Naive B cell (primary cell): ENCODE results near the gene SLC4A4. TPM values are rescaled to one million over a fixed set of nuclear protein-coding genes. Genes with fewer than 3 reads are reported as not detected.

Source experiments
- ATAC-seq, 2 donors: fragments of 150-1000 bp; cut with Tn5 transposase; 2 replicates each; pipeline ENCODE4 v1.10.0; 2021; ENCODE audit warnings: low read depth in 2 of 2, mild to moderate bottlenecking in 2 of 2, moderate library complexity in 2 of 2
- DNase-seq: peaks from one replicate; pipeline ENCODE4 v3.0.0; 2022
- H3K27ac Mint-ChIP-seq, 6 donors: one replicate each; pipeline ENCODE4 v1.8.0; 2020 to 2022; ENCODE audit warnings: mild to moderate bottlenecking in 6 of 6, mixed read lengths in 6 of 6, moderate library complexity in 5 of 6, inconsistent platforms in 2 of 6
- H3K27me3 Mint-ChIP-seq, 3 donors: one replicate each; pipeline ENCODE4 v1.8.0; 2021 to 2022; ENCODE audit warnings: mixed read lengths in 3 of 3, mild to moderate bottlenecking in 1 of 3
- H3K36me3 Mint-ChIP-seq, 2 donors: one replicate each; pipeline ENCODE4 v1.8.0; 2020 to 2022; ENCODE audit warnings: mixed read lengths in 2 of 2, inconsistent platforms in 1 of 2, mild to moderate bottlenecking in 1 of 2
- H3K4me1 Mint-ChIP-seq, 3 donors: one replicate each; pipeline ENCODE4 v1.8.0; 2020 to 2022; ENCODE audit warnings: mixed read lengths in 3 of 3, inconsistent platforms in 1 of 3, mild to moderate bottlenecking in 1 of 3, moderate library complexity in 1 of 3
- H3K4me3 Mint-ChIP-seq, 8 donors: one replicate each; pipeline ENCODE4 v1.8.0; 2020 to 2022; ENCODE audit warnings: mild to moderate bottlenecking in 8 of 8, mixed read lengths in 8 of 8, moderate library complexity in 8 of 8, inconsistent platforms in 2 of 8
- H3K9me3 Mint-ChIP-seq, 7 donors: one replicate each; pipeline ENCODE4 v1.8.0; 2020 to 2022; ENCODE audit warnings: mixed read lengths in 7 of 7, mild to moderate bottlenecking in 5 of 7, inconsistent platforms in 2 of 7, moderate library complexity in 1 of 7
- polyA plus RNA-seq, 6 donors: library from polyadenylated mRNA; unstranded; fragments of 300-500 nt; fragmentation: Illumina TruSeq; gene quantifications; one replicate each; pipeline ENCODE4 v1.2.3, GENCODE V29; 2021; ENCODE audit warnings: low read depth in 6 of 6

Gene SLC4A4
- polyA plus RNA-seq, 6 donors from 2014 or later = not detected

DNA sequence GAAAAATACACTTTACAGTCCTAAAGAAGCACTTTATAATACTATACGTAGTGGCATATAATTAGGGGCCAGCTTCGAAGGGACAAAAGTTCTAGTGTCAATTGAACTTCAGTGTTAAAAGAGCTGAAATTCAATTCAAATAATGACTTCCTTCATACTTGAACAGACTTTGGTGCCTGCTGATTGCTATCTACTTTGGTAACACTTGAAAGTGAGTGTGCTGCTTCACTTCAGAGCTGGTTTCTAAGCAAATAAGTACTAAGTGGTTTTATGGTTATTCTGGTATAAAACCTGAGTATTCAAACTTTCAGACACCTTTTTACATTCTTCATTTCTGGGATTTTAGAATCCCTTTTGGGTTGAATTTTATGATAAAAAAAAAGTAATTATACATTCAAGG, 107.0 kb downstream of the SLC4A4 start:
- Mint-ChIP-seq H3K4me3 (no peak overlapping the region), H3K36me3 (no peaks in the 10 kb centered on the region), H3K9me3 (no peaks in the 10 kb centered on the region), H3K27ac (no peak overlapping the region), H3K4me1 (no peaks in the 10 kb centered on the region), H3K27me3 (no peaks in the 10 kb centered on the region)
- no peak for ATAC-seq
- no peak for DNase-seq

DNA sequence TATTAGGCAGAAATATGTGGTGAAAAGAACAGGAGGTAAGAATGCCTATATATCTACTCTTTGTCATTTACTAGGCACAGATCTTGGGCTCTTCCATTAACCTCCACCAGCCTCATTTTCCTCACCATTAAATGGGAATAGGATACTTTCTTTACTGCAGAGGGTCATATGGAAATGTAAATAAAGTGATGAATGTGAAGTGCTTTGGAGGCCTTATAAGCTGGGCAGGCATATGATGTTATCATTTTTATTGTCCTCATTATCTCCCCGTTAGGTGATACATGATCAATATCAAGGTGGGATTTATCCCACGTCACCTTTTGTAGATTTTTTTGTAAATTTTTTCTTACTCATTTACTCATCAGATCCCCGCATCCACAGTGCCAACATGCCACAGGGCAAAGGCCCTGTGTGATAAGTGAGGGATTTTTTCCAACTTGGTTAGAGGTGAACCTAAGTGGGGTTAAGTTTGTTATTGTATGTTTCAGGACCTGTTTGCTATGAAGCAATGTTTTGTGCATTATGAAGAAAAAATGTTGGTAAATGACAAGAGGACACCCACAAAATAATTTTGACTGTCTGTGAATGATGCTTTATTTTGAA, 107.8 kb downstream of the SLC4A4 start:
- ATAC-seq (no peak), DNase-seq (no peak)
- H3K4me1 Mint-ChIP-seq = no peaks in the 10 kb centered on the region
- H3K27ac Mint-ChIP-seq = no peak overlapping the region
- H3K27me3 Mint-ChIP-seq = no peaks in the 10 kb centered on the region
- H3K9me3 Mint-ChIP-seq = no peaks in the 10 kb centered on the region
- no peak overlapping the region for H3K4me3 Mint-ChIP-seq
- no peaks in the 10 kb centered on the region for H3K36me3 Mint-ChIP-seq

DNA sequence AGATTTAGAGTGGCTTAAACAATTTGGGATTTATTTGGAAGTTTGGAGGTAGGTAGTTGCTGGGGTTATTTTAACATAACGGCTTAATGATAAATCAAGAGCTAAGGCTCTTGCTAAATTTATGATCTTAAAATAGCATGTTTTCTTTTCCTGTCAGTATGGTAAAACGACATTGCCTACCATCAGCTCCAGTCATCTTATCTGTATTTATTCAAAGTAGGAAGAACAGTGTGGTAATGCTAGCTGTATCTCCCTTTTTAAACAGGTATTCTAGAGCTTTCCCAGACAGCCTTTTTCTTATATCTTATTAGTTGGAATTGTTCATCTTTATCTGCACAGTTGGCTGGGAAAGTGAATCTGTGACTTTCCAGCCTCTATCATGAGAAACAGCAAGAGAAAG, 110.2 kb downstream of the SLC4A4 start:
- ATAC-seq (no peak), DNase-seq (no peak)
- H3K4me1 Mint-ChIP-seq = no peaks in the 10 kb centered on the region
- H3K27me3 Mint-ChIP-seq = no peaks in the 10 kb centered on the region
- no peaks in the 10 kb centered on the region for H3K36me3 Mint-ChIP-seq
- no peaks in the 10 kb centered on the region for H3K9me3 Mint-ChIP-seq
- H3K27ac Mint-ChIP-seq = no peak overlapping the region
- H3K4me3 Mint-ChIP-seq = no peak overlapping the region

DNA sequence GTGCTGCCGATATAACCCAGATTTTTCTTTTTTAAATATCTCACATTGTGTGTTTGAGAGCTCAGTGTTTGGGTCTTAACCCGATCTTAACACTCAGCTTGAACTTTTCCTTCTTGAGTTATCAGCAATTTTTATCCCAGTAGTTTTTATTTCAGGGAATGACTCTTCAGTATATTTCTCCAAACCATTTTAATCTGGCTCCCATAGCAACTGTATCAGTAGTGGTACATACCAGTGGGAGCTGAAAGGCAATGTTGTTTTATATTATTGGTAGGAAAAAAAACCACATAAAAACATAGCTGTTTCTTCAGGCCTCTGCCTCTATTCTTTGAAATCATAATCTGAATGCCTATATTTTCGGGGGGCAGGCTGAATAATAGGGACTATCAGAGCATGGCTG, 111.1 kb downstream of the SLC4A4 start:
- no peak for DNase-seq
- Mint-ChIP-seq H3K27me3 (no peaks in the 10 kb centered on the region), H3K27ac (no peak overlapping the region), H3K4me3 (no peak overlapping the region), H3K9me3 (no peaks in the 10 kb centered on the region), H3K4me1 (no peaks in the 10 kb centered on the region), H3K36me3 (no peaks in the 10 kb centered on the region)
- ATAC-seq = no peak

DNA sequence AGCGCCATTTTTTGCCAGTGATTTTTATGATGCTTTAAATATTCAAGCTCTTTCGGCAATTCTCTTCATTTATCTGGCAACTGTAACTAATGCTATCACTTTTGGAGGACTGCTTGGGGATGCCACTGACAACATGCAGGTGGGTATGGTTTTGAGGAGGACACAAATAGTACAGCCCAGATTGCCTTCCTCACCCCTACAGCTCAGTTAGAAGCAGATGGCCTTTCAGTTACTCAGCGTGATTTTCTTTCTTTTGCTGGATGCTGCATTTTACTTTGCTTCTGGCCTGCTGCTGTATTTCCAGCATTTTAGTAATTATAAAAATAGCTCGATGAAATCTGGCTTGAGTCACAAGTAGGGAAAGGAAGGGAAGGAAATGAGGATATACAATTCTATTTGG, 114.7 kb downstream of the SLC4A4 start:
- no peaks in the 10 kb centered on the region for H3K9me3 Mint-ChIP-seq
- no peak overlapping the region for H3K27ac Mint-ChIP-seq
- no peaks in the 10 kb centered on the region for H3K4me1 Mint-ChIP-seq
- DNase-seq = no peak
- ATAC-seq = no peak
- no peaks in the 10 kb centered on the region for H3K27me3 Mint-ChIP-seq
- H3K36me3 Mint-ChIP-seq = no peaks in the 10 kb centered on the region
- H3K4me3 Mint-ChIP-seq = no peak overlapping the region

DNA sequence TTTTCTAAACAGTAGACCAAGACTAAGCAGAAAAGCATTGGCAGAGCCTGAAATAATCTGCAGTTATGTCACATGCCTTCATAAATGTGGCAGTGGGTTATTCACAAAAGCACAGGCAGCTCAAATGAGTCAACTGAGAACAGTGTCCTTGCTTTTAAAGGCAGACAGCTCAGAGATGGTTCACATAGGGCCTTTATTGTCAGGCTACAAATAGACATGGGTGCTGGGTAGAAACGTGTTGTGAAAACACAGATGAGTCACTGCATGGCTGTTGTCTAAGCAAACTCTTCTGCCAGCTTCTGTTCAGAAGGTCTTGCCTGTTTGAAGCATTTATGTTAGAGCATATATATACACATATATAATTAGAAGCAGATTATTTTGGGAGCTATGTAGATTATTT, 118.0 kb downstream of the SLC4A4 start:
- H3K27ac Mint-ChIP-seq = no peak overlapping the region
- H3K36me3 Mint-ChIP-seq = no peaks in the 10 kb centered on the region
- H3K4me1 Mint-ChIP-seq = no peaks in the 10 kb centered on the region
- H3K4me3 Mint-ChIP-seq = no peak overlapping the region
- no peaks in the 10 kb centered on the region for H3K27me3 Mint-ChIP-seq
- DNase-seq (no peak), ATAC-seq (no peak)
- no peaks in the 10 kb centered on the region for H3K9me3 Mint-ChIP-seq

DNA sequence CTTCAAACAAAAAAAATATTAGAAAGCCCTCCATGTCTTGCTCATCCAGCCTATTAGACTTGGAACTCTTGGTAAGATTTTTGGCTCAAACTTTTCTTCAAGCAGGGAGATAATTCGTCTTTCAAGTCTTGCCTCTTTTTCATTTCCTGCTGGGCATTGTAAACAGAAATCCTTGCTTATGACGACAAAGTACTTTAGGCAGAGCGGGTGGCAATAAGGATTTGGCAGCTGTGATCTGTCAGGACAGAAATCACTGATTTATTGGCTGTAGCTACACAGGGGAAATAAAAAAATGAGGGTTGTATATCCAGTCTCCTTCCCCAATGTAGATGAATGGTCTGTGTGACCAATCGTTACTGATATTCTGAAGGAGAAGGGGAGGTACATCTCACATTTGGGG, 121.6 kb downstream of the SLC4A4 start:
- Mint-ChIP-seq H3K4me3 (no peak overlapping the region), H3K4me1 (no peaks in the 10 kb centered on the region), H3K27me3 (no peaks in the 10 kb centered on the region), H3K9me3 (no peaks in the 10 kb centered on the region), H3K27ac (no peak overlapping the region), H3K36me3 (no peaks in the 10 kb centered on the region)
- no peak for DNase-seq
- ATAC-seq = no peak

DNA sequence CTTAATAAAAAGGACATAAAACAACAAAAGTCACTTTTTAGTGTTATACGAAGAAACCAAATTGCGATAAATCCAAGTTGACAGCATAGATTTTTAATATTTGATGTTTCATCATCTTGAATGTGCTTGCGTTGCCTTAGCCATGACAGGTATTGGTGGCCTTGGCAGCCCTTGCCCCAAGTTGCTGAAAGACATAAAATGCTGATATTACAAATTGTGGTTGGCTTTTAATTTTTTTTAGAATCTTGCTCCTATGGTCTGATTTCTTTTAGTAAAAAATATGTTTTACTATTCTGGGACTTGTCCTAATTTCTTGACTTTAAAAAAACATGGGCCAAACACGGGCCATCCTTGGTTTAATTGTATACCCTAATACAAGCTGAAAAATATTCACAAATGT, 122.6 kb downstream of the SLC4A4 start:
- no peaks in the 10 kb centered on the region for H3K27me3 Mint-ChIP-seq
- DNase-seq = no peak
- no peaks in the 10 kb centered on the region for H3K4me1 Mint-ChIP-seq
- H3K9me3 Mint-ChIP-seq = no peaks in the 10 kb centered on the region
- H3K36me3 Mint-ChIP-seq = no peaks in the 10 kb centered on the region
- H3K4me3 Mint-ChIP-seq = no peak overlapping the region
- no peak overlapping the region for H3K27ac Mint-ChIP-seq
- no peak for ATAC-seq

DNA sequence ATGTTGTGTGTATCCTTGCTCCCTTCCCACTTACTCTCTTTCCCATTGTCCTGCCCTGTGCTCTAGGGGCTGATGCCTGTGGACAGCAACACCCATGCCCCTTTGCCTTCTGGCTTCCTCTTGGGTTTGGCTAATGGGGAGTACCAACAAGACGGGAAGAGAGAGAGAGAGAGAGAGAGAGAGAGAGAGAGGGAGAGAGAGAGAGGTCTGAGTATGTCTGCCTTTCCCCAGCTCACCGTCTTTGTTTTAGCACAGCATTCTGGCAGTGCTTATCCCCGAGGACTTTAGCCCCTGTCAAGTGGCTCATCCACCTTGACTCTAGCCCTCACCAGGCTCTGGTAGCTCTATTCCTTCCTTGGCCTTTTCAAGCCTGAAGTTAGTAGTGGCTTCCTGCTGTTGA, 128.0 kb downstream of the SLC4A4 start:
- peak overlapping the region in 1 of 6 donors; percentile 66 for H3K27ac Mint-ChIP-seq
- no peaks in the 10 kb centered on the region for H3K36me3 Mint-ChIP-seq
- no peaks in the 10 kb centered on the region for H3K4me1 Mint-ChIP-seq
- no peak for DNase-seq
- no peaks in the 10 kb centered on the region for H3K9me3 Mint-ChIP-seq
- no peaks in the 10 kb centered on the region for H3K27me3 Mint-ChIP-seq
- no peak overlapping the region for H3K4me3 Mint-ChIP-seq
- ATAC-seq = no peak

DNA sequence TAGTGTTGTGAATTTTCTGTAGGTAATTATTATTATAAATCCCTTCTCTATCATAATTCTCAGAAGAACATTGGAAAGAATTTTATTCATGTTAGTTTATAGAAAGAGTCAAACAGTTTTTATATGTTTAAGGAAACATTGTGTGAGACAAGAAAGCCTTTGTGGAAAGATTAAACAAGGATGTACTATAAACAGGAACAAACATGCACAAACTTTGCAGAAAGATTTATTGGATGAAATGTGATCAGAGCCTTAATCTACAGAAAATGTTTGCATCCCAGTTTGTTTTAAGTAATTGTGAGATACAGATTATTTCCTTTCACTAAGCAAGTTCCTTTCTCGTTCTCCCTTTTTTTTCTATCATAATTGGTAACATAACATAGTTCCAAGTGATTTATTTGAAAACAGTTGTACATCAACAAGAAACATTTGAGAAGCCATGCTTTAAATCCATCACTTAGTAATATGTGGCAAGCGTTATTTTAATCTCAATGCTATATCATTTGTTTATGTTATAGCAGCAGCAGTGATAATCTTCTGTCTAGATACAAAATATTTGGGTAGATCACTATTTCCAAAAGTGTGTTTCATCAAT, 129.4 kb downstream of the SLC4A4 start:
- no peak for DNase-seq
- no peak for ATAC-seq
- no peaks in the 10 kb centered on the region for H3K27me3 Mint-ChIP-seq
- no peak overlapping the region for H3K27ac Mint-ChIP-seq
- no peaks in the 10 kb centered on the region for H3K36me3 Mint-ChIP-seq
- H3K9me3 Mint-ChIP-seq = no peaks in the 10 kb centered on the region
- H3K4me1 Mint-ChIP-seq = no peaks in the 10 kb centered on the region
- no peak overlapping the region for H3K4me3 Mint-ChIP-seq

DNA sequence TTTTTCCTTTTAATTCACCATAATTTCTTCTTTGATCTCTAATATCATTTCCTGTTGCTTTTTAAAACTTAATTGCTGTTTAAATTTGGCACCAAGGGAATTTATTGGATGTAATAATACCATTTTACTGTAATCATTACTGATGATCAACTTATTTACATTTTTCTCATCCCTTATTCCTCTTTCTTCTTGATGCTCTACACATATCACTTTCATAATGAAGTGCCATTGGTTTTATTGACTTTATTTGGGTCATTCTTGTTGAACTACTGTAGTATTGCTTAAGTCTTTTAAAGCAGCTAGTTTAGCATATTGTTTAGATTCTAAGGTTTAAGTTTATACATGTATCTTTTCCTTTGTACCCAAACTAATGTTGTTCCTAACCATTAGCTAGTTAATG, 130.7 kb downstream of the SLC4A4 start:
- DNase-seq = no peak
- no peak for ATAC-seq
- Mint-ChIP-seq H3K27me3 (no peaks in the 10 kb centered on the region), H3K27ac (no peak overlapping the region), H3K4me3 (no peak overlapping the region), H3K4me1 (no peaks in the 10 kb centered on the region), H3K36me3 (no peaks in the 10 kb centered on the region), H3K9me3 (no peaks in the 10 kb centered on the region)

DNA sequence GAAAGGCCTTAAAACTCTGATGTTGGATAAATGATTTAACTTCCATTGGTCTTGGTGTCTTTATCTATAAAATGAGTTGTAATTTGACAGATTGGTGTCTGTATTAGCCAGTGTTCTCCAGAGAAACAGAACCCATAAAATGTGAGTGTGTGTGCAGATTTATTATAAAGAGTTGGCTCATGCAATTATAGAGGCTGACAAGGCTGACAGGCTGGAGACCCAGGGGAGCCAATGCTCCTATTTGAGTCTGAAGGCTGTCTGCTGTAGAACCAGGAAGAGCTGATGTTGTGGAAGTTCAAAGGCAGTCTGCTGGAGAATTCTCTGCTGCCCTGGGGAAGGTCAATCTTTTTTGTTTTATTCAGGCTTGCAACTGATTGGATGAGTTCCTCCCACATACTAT, 131.7 kb downstream of the SLC4A4 start:
- Mint-ChIP-seq H3K4me1 (no peaks in the 10 kb centered on the region), H3K4me3 (no peak overlapping the region), H3K27ac (no peak overlapping the region), H3K9me3 (no peaks in the 10 kb centered on the region), H3K27me3 (no peaks in the 10 kb centered on the region), H3K36me3 (no peaks in the 10 kb centered on the region)
- DNase-seq = no peak
- no peak for ATAC-seq

DNA sequence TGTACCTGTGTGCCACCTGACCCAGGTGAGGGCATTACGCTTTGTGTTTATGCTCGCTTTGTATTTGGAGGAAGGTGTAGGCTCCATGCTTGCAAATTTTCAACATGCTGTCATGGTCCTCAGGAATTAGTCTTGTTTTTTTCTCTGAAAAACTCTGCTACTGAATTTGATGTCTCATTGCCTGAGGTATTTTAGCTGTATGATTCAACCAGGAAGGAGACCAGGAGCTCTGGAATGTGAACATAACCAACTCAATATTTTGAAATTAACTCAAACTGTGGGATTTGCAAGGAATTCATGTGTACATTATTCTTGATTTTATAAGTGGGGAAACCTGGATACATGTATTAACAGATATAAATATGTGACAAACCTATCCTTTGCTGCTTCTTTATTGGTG, 134.1 kb downstream of the SLC4A4 start:
- DNase-seq = no peak
- H3K36me3 Mint-ChIP-seq = no peaks in the 10 kb centered on the region
- no peak overlapping the region for H3K4me3 Mint-ChIP-seq
- H3K4me1 Mint-ChIP-seq = no peaks in the 10 kb centered on the region
- H3K27me3 Mint-ChIP-seq = no peaks in the 10 kb centered on the region
- no peaks in the 10 kb centered on the region for H3K9me3 Mint-ChIP-seq
- no peak for ATAC-seq
- H3K27ac Mint-ChIP-seq = no peak overlapping the region

DNA sequence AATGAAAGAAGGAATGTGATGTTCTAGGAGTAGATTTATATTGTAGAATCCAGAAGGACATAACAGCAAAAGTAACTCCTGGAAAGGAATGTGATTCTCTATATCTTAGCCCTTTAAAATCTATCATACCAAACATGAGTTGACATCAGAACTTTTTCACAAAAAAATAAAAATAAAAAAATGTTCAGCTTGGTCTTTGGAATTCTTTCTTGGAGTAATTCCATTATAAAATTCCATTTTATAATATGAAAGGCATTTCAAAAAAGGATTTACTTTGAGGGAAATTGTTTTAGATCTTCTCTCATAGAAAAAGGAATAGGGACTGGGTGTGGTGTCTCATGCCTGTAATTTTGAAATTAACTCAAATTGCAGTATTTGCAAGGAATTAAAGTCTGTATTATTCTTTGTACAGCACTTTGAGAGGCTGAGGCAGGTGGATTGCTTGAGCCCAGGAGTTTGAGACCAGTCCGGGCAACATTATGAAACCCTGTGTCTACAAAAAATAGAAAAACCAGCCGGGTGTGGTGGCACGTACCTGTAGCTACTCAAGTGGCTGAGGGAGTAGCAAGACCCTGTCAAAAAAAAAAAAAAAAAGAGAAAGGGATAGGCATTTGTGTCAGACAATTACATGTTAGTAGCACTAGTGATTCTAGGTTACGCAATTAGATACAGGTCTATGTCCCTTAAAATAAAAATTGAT, 134.9 kb downstream of the SLC4A4 start:
- Mint-ChIP-seq H3K36me3 (no peaks in the 10 kb centered on the region), H3K27ac (no peak overlapping the region), H3K27me3 (no peaks in the 10 kb centered on the region), H3K4me1 (no peaks in the 10 kb centered on the region), H3K9me3 (peaks cover 0 to 2% (median 0%) of the 10 kb centered on the region in 7 donors), H3K4me3 (no peak overlapping the region)
- ATAC-seq = no peak
- no peak for DNase-seq
